H1 (cell line): ENCODE data around the gene MYL6B.

ENCODE experiments used
- CEBPB ChIP-seq: IDR thresholded peaks from 2 replicates; pipeline ENCODE4 v1.6.1; 2012; ENCODE audit warnings: low read depth, low read length
- CTCF ChIP-seq, 3 experiments: IDR thresholded peaks; 1 replicate in 2 of 3; 2 replicates in 1 of 3; pipeline versions ENCODE4 v1.5.1 to v1.6.1; 2011; ENCODE audit warnings: low read length in 3 of 3, mild to moderate bottlenecking in 3 of 3, inconsistent platforms in 2 of 3, low read depth in 1 of 3, moderate library complexity in 1 of 3; ENCODE audit not compliant: insufficient read depth in 1 of 3; ENCODE audit errors: control extremely low read depth in 1 of 3
- EZH2 ChIP-seq: fragments of 200-600 bp; sonication (generic); IDR thresholded peaks from 2 replicates; pipeline ENCODE4 v1.7.1; 2012; ENCODE audit warnings: low read depth, mild to moderate bottlenecking, moderate library complexity, low read length, inconsistent platforms; ENCODE audit not compliant: severe bottlenecking
- HDAC2 ChIP-seq, 2 experiments: fragments of 300-600 bp in 1 of 2; sonication (generic) in 1 of 2; IDR thresholded peaks; 2 replicates each; pipeline ENCODE4 v1.6.1; 2011 to 2012; ENCODE audit warnings: low read depth in 2 of 2, low read length in 2 of 2, mild to moderate bottlenecking in 2 of 2, moderate library complexity in 2 of 2, borderline replicate concordance in 1 of 2, inconsistent platforms in 1 of 2
- MAFK ChIP-seq: IDR thresholded peaks from 2 replicates; pipeline ENCODE4 v1.6.1; 2012; ENCODE audit warnings: low read depth, mild to moderate bottlenecking, improper control_type of control experiment, low read length
- NRF1 ChIP-seq: IDR thresholded peaks from 2 replicates; pipeline ENCODE4 v1.6.1; 2011; ENCODE audit warnings: mild to moderate bottlenecking, low read depth, low read length, improper control_type of control experiment
- POLR2A ChIP-seq, 2 experiments: IDR thresholded peaks; 1 replicate in 1 of 2; 2 replicates in 1 of 2; pipeline ENCODE4 v1.6.1; 2011; ENCODE audit warnings: low read depth in 2 of 2, low read length in 2 of 2, mild to moderate bottlenecking in 2 of 2; ENCODE audit errors: control extremely low read depth in 1 of 2
- RNF2 ChIP-seq: fragments of 200-900, 300-1000 bp; sonication (generic); IDR thresholded peaks from 2 replicates; pipeline ENCODE4 v1.7.1; 2016; ENCODE audit warnings: borderline replicate concordance, low read depth, mild to moderate bottlenecking, antibody characterized with exemption, low read length; ENCODE audit not compliant: poor library complexity, severe bottlenecking; ENCODE audit errors: missing control alignments
- SIN3A ChIP-seq, 2 experiments: IDR thresholded peaks in 1 of 2; conservative IDR thresholded peaks in 1 of 2; 2 replicates each; pipeline ENCODE4 v1.6.1; 2011 to 2012; ENCODE audit warnings: low read length in 2 of 2, improper control_type of control experiment in 1 of 2, low read depth in 1 of 2, mild to moderate bottlenecking in 1 of 2
- SIX5 ChIP-seq: IDR thresholded peaks from 2 replicates; pipeline ENCODE4 v1.6.1; 2011; ENCODE audit warnings: mild to moderate bottlenecking, low read depth, low read length
- SP1 ChIP-seq: IDR thresholded peaks from 2 replicates; pipeline ENCODE4 v1.6.1; 2011; ENCODE audit warnings: low read depth, low read length
- ZNF274 ChIP-seq: IDR thresholded peaks from 2 replicates; pipeline ENCODE4 v1.7.0; 2012; ENCODE audit warnings: low read length, borderline replicate concordance; ENCODE audit errors: extremely low read depth

GRCh38 chr12:56143870-56144269 is 8.5 kb upstream of the MYL6B start:
- no peak for TF ChIP-seq MAFK
- TF ChIP-seq HDAC2 (IDR thresholded peaks at IDR 0.05; ENCODE audit: borderline replicate concordance in 1 of 2, low read depth in 2 of 2, low read length in 2 of 2), result no peak
- TF ChIP-seq CTCF (IDR thresholded peaks at IDR 0.05; ENCODE audit: control extremely low read depth in 1 of 3, insufficient read depth in 1 of 3, low read depth in 1 of 3, low read length in 3 of 3), result no peak
- no peak for TF ChIP-seq SP1
- no peak for TF ChIP-seq EZH2
- no peak for TF ChIP-seq POLR2A (IDR thresholded peaks at IDR 0.05; ENCODE audit: control extremely low read depth in 1 of 2, low read depth in 2 of 2, low read length in 2 of 2)
- no peak for TF ChIP-seq SIX5
- no peak for TF ChIP-seq NRF1
- TF ChIP-seq CEBPB, result no peak
- no peak for TF ChIP-seq SIN3A (conservative IDR thresholded peaks at IDR 0.05 in 1 of 2, IDR thresholded peaks at IDR 0.05 in 1 of 2; ENCODE audit: low read depth in 1 of 2, low read length in 2 of 2)
- no peak for TF ChIP-seq ZNF274
- TF ChIP-seq RNF2, result no peak
